ENCODE measurements around the gene RTN4R. TPM values are rescaled to one million over a fixed set of nuclear protein-coding genes. Genes with fewer than 3 reads are reported as not detected.

Gene RTN4R
- total RNA-seq, 1 experiment from 2014 or later, result 16.3 TPM

- H3K9me3 ChIP-seq (ENCODE audit: control insufficient read depth, insufficient read depth, low read depth, low read length), result no peaks in the 10 kb centered on the region
- no peak for DNase-seq (ENCODE audit: low read depth, low spot score)
- ChIA-PET POLR2A (no interaction called here), CTCF (no interaction called here)
- H3K4me1 ChIP-seq (ENCODE audit: control insufficient read depth, insufficient read depth, low read length), result no peaks in the 10 kb centered on the region
- H3K27me3 ChIP-seq (ENCODE audit: control insufficient read depth, insufficient read depth, low read length), result no peaks in the 10 kb centered on the region
- BruUV-seq (replicated peaks), result no TSS peak
- no peak overlapping the region for H3K4me3 ChIP-seq (ENCODE audit: low read depth in 2 of 2, low read length in 2 of 2)
- TF ChIP-seq TCF7L2 (IDR thresholded peaks at IDR 0.05; ENCODE audit: low read depth, low read length) (no peak), REST (IDR thresholded peaks at IDR 0.05; ENCODE audit: insufficient read depth in 1 of 2, low read depth in 2 of 2, low read length in 1 of 2) (no peak), SIN3A (IDR thresholded peaks at IDR 0.05; ENCODE audit: borderline replicate concordance, insufficient read depth, low read depth, low read length) (no peak), CTCF (IDR thresholded peaks at IDR 0.05) (no peak)
- ATAC-seq, result no peak
- H3K27ac ChIP-seq (ENCODE audit: low read length), result no peak overlapping the region
- H3K36me3 ChIP-seq (ENCODE audit: control insufficient read depth, insufficient read depth, low read length), result no peaks in the 10 kb centered on the region
- intact Hi-C loops (cut with micrococcal nuclease; ENCODE audit: unreplicated experiment), result loop anchor here (10.0 kb wide), 1 partner anchor 55 kb away; no protein-coding TSS in a partner anchor
- in situ Hi-C loops (cut with HindIII; ENCODE audit: low pct_unique_long_range_greater_than_20kb, low sequenced_read_pairs), result no loop called here
Observed at GRCh38 chr22:20229916-20230775, 38.0 kb downstream of the RTN4R start.

- Histone ChIP-seq H3K27me3 (ENCODE audit: control insufficient read depth, insufficient read depth, low read length) (no peaks in the 10 kb centered on the region), H3K36me3 (ENCODE audit: control insufficient read depth, insufficient read depth, low read length) (no peaks in the 10 kb centered on the region), H3K4me3 (ENCODE audit: low read depth in 2 of 2, low read length in 2 of 2) (no peak overlapping the region), H3K9me3 (ENCODE audit: control insufficient read depth, insufficient read depth, low read depth, low read length) (no peaks in the 10 kb centered on the region), H3K27ac (ENCODE audit: low read length) (no peak overlapping the region), H3K4me1 (ENCODE audit: control insufficient read depth, insufficient read depth, low read length) (no peaks in the 10 kb centered on the region)
- in situ Hi-C loops (cut with HindIII; ENCODE audit: low pct_unique_long_range_greater_than_20kb, low sequenced_read_pairs) (no loop called here), intact Hi-C loops (cut with micrococcal nuclease; ENCODE audit: unreplicated experiment) (no loop called here)
- DNase-seq (ENCODE audit: low read depth, low spot score), result no peak
- ChIA-PET CTCF (no interaction called here), POLR2A (no interaction called here)
- BruUV-seq (replicated peaks), result no TSS peak
- no peak for ATAC-seq
- TF ChIP-seq REST (IDR thresholded peaks at IDR 0.05; ENCODE audit: insufficient read depth in 1 of 2, low read depth in 2 of 2, low read length in 1 of 2) (no peak), POLR2AphosphoS5 (IDR thresholded peaks at IDR 0.05; ENCODE audit: low read depth, low read length) (no peak), CTCF (IDR thresholded peaks at IDR 0.05) (no peak), TCF7L2 (IDR thresholded peaks at IDR 0.05; ENCODE audit: low read depth, low read length) (no peak), SIN3A (IDR thresholded peaks at IDR 0.05; ENCODE audit: borderline replicate concordance, insufficient read depth, low read depth, low read length) (no peak)
Observed at GRCh38 chr22:20228939-20229272, 39.2 kb downstream of the RTN4R start.

Data from Panc1 (cell line).